ENCODE measurements around the gene ATP23.

- TF ChIP-seq POLR2AphosphoS5 (IDR thresholded peaks at IDR 0.05; ENCODE audit: insufficient read depth in 1 of 2, low read depth in 1 of 2) (no peak), CTCF (IDR thresholded peaks at IDR 0.05) (no peak), POLR2A (IDR thresholded peaks at IDR 0.05) (no peak)
Observed at GRCh38 chr12:57897286-57897974, 43.9 kb upstream of the ATP23 start.

Data from vagina (tissue), 2 donors.